Stimulated activated naive CD8-positive, alpha-beta T cell treated with anti-CD3 and anti-CD28 coated beads, Interleukin-15, amount 100 ng/mL, for 72 hours (primary cell): ENCODE results near the gene PTGDS.
"Not testable (repeated sequence)": the region's sequence is repeated elsewhere in the genome, so short reads cannot be mapped to it uniquely, and the experiment has no call there.

Experiments used
- ATAC-seq: fragments of 150-1000 bp; cut with Tn5 transposase; 2 replicates; pipeline ENCODE4 v1.10.0; 2021; ENCODE audit warnings: mild to moderate bottlenecking, moderate library complexity
- DNase-seq, 2 donors: peaks; one replicate each; pipeline ENCODE4 v3.0.0; 2021 to 2022
- H3K27ac Mint-ChIP-seq, 2 donors: one replicate each; pipeline ENCODE4 v1.8.0; 2022; ENCODE audit warnings: mild to moderate bottlenecking in 2 of 2, mixed read lengths in 2 of 2, moderate library complexity in 2 of 2
- H3K27me3 Mint-ChIP-seq: one replicate; pipeline ENCODE4 v1.8.0; 2022; ENCODE audit warnings: mixed read lengths
- H3K4me1 Mint-ChIP-seq: one replicate; pipeline ENCODE4 v1.8.0; 2022; ENCODE audit warnings: mild to moderate bottlenecking, mixed read lengths
- H3K4me3 Mint-ChIP-seq, 2 donors: one replicate each; pipeline ENCODE4 v1.8.0; 2022; ENCODE audit warnings: mild to moderate bottlenecking in 2 of 2, mixed read lengths in 2 of 2, moderate library complexity in 1 of 2
- H3K9me3 Mint-ChIP-seq, 2 donors: one replicate each; pipeline ENCODE4 v1.8.0; 2022; ENCODE audit warnings: mixed read lengths in 2 of 2

PTGDS gene

GRCh38 chr9:136997830-136998234 is 20.5 kb downstream of the PTGDS start:
- no peak overlapping the region for H3K27ac Mint-ChIP-seq
- H3K9me3 Mint-ChIP-seq, result no peaks in the 10 kb centered on the region
- peaks cover 17% of the 10 kb centered on the region for H3K27me3 Mint-ChIP-seq
- no peak for ATAC-seq
- peak in 1 of 2 donors; percentile 54 for DNase-seq
- peak overlapping the region; percentile 60 to 66 for H3K4me3 Mint-ChIP-seq
- H3K4me1 Mint-ChIP-seq, result peaks cover 74% of the 10 kb centered on the region

DNA sequence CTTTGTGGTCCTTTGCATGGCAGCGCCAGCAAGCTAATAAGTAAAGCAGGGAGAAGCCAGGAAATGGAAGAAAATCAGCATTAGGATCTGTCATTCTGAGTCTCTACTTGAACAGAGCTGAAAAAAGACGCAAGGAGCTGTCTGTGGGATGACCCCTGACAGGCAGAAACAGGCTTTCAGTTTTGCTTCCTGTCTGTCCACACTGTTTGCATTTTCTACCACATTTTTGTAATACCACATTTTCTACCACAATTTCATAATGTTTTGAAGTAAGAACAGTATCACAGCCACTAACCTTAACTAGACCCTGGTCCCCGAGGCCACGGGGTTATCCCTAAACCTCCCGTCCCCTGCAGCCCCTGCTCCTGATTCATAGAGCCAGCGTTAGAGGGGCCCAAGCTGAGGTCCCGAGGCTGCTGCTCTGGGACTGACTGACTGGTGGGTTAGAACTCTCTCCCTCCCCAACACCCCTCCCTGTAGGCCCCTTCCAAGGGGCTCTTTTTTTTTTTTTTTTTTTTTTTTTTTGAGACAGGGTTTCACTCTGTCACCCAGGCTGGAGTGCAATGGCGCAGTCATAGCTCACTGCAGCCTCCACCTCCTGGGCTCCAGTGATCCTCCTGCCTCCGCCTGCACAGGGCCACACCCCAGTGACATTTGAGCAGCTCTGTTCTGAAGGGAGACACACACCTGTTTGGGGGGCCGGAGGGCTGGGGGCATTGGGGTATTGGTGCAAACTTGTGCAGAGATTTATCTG is 23.1 kb downstream of the PTGDS start:
- H3K4me1 Mint-ChIP-seq, result peaks cover 65% of the 10 kb centered on the region
- H3K27ac Mint-ChIP-seq, result peak overlapping the region; percentile 36 to 57
- peaks cover 19% of the 10 kb centered on the region for H3K27me3 Mint-ChIP-seq
- ATAC-seq, result peak; percentile 88
- peak; percentile 72 to 86 for DNase-seq
- no peaks in the 10 kb centered on the region for H3K9me3 Mint-ChIP-seq
- peak overlapping the region; percentile 74 to 75 for H3K4me3 Mint-ChIP-seq

- DNase-seq, result no peak
- Mint-ChIP-seq H3K4me3 (no peak overlapping the region), H3K4me1 (peaks cover 61% of the 10 kb centered on the region), H3K27me3 (peaks cover 19% of the 10 kb centered on the region), H3K27ac (no peak overlapping the region), H3K9me3 (no peaks in the 10 kb centered on the region)
- ATAC-seq, result no peak
Observed at GRCh38 chr9:137001857-137002645, 24.7 kb downstream of the PTGDS start.

- peaks cover 55% of the 10 kb centered on the region for H3K4me1 Mint-ChIP-seq
Observed at GRCh38 chr9:137002646-137003041, 25.3 kb downstream of the PTGDS start.

GRCh38 chr9:137004285-137004684 is 27.0 kb downstream of the PTGDS start:
- ATAC-seq, DNase-seq, H3K4me3 Mint-ChIP-seq, H3K27me3 Mint-ChIP-seq, H3K9me3 Mint-ChIP-seq: not testable (repeated sequence)
- Mint-ChIP-seq H3K4me1 (peaks cover 39% of the 10 kb centered on the region), H3K27ac (peak overlapping the region in 1 of 2 donors; percentile 74)

More at GRCh38 chr9:137002646-137003041, 25.3 kb downstream of the PTGDS start:
- Mint-ChIP-seq H3K4me3 (no peak overlapping the region), H3K9me3 (no peaks in the 10 kb centered on the region), H3K27ac (peak overlapping the region in 1 of 2 donors; percentile 42), H3K27me3 (peaks cover 16% of the 10 kb centered on the region)
- ATAC-seq, result no peak
- no peak for DNase-seq

GRCh38 chr9:137006116-137007003 is 29.1 kb downstream of the PTGDS start:
- H3K4me1 Mint-ChIP-seq, result peaks cover 22% of the 10 kb centered on the region
- ATAC-seq (peak; percentile 43), DNase-seq (no peak)
- H3K27me3 Mint-ChIP-seq, result peaks cover 9% of the 10 kb centered on the region
- H3K27ac Mint-ChIP-seq, result peak overlapping the region in 1 of 2 donors; percentile 90
- no peaks in the 10 kb centered on the region for H3K9me3 Mint-ChIP-seq
- peak overlapping the region in 1 of 2 donors; percentile 39 for H3K4me3 Mint-ChIP-seq

GRCh38 chr9:137007108-137007815 is 30.0 kb downstream of the PTGDS start:
- ATAC-seq (no peak), DNase-seq (no peak)
- Mint-ChIP-seq H3K27ac (no peak overlapping the region), H3K4me1 (peaks cover 22% of the 10 kb centered on the region), H3K4me3 (no peak overlapping the region), H3K27me3 (peaks cover 7% of the 10 kb centered on the region), H3K9me3 (no peaks in the 10 kb centered on the region)

DNA sequence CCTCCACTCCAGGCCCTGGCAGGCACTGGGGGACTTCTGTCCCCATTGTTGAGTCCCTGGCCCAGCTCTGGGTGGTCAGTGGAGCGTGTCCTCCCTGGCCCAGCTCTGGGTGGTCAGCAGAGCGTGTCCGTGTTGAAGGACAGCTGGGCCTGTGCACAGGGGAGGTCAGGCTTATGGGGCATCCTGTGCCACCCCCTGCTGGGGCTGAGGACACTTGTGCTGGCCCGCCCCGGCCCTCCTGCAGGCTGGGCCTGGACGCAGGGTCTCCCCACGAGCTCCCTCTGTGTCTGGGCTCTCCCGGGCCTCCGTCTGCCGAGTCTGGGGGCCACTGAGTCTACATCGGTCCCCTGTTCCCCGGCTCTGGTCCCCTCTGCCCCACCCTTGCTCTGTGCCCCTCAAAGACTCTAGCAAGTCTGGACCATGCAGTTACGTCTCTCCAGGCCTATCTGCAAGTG is 30.5 kb downstream of the PTGDS start:
- Mint-ChIP-seq H3K27ac (peak overlapping the region in 1 of 2 donors; percentile 63), H3K9me3 (no peaks in the 10 kb centered on the region), H3K4me3 (no peak overlapping the region), H3K4me1 (peaks cover 22% of the 10 kb centered on the region), H3K27me3 (peaks cover 2% of the 10 kb centered on the region)
- DNase-seq (no peak), ATAC-seq (no peak)

GRCh38 chr9:137008312-137008711 is 31.0 kb downstream of the PTGDS start:
- Mint-ChIP-seq H3K27me3 (no peaks in the 10 kb centered on the region), H3K27ac (no peak overlapping the region), H3K4me1 (peaks cover 22% of the 10 kb centered on the region), H3K9me3 (no peaks in the 10 kb centered on the region), H3K4me3 (no peak overlapping the region)
- DNase-seq (no peak), ATAC-seq (no peak)

GRCh38 chr9:137009217-137009616 is 31.9 kb downstream of the PTGDS start:
- H3K4me1 Mint-ChIP-seq, result peaks cover 22% of the 10 kb centered on the region
- DNase-seq, result no peak
- H3K27ac Mint-ChIP-seq, result no peak overlapping the region
- peak; percentile 9 for ATAC-seq
- no peak overlapping the region for H3K4me3 Mint-ChIP-seq
- H3K27me3 Mint-ChIP-seq, result no peaks in the 10 kb centered on the region
- H3K9me3 Mint-ChIP-seq, result no peaks in the 10 kb centered on the region

- peaks cover 13% of the 10 kb centered on the region for H3K4me1 Mint-ChIP-seq
- H3K4me3 Mint-ChIP-seq, result no peak overlapping the region
- H3K27me3 Mint-ChIP-seq, result no peaks in the 10 kb centered on the region
Observed at GRCh38 chr9:137009938-137010732, 32.8 kb downstream of the PTGDS start.

GRCh38 chr9:137011156-137011555 is 33.9 kb downstream of the PTGDS start:
- peaks cover 7% of the 10 kb centered on the region for H3K4me1 Mint-ChIP-seq
- H3K27me3 Mint-ChIP-seq, result no peaks in the 10 kb centered on the region
- no peak for DNase-seq
- ATAC-seq, result no peak
- no peak overlapping the region for H3K4me3 Mint-ChIP-seq
- no peak overlapping the region for H3K27ac Mint-ChIP-seq
- no peaks in the 10 kb centered on the region for H3K9me3 Mint-ChIP-seq

More at GRCh38 chr9:137009938-137010732, 32.8 kb downstream of the PTGDS start:
- H3K27ac Mint-ChIP-seq, result no peak overlapping the region
- no peaks in the 10 kb centered on the region for H3K9me3 Mint-ChIP-seq
- ATAC-seq (no peak), DNase-seq (no peak)

DNA sequence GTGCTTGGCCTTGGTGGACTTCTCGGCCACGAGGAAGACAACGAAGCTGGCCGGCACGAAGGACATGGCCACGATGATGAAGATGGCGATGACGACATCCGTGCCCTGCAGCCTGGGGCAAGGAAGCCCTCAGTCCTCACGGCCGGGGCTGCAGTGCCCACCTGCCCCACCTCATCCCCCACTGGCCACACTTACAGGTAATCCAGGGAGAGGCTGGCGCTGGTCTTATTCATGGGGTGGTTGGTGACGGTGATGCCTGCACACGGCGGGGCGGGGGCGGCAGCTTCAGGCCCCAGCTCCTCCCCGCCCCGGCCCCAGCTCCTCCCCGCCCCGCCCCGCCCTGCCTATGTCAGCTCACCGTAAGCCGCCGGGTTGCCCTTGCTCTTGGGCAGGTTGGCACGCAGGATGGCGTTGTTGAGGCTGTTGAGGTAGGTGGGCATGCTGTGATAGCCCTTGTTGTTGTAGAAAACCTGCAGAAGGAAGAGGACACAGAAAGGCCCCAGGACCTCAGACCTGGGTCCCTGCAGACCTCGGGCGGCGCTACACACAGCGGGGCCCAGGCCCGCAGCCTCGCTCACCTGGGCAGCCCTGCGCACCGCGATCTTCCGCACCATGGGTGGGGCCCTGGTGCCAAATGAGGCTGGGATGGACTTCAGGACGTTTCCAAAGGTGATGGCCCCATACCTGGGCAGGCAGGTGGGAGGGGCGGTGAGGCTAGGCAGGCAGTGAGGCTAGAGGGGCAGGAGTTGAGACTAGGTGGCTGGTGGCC is 34.8 kb downstream of the PTGDS start:
- no peak for DNase-seq
- H3K27me3 Mint-ChIP-seq, result no peaks in the 10 kb centered on the region
- no peaks in the 10 kb centered on the region for H3K4me1 Mint-ChIP-seq
- ATAC-seq, result no peak
- H3K4me3 Mint-ChIP-seq, result no peak overlapping the region
- no peaks in the 10 kb centered on the region for H3K9me3 Mint-ChIP-seq
- no peak overlapping the region for H3K27ac Mint-ChIP-seq
